Panc1 (cell line): Measurements from ENCODE around the gene HTATSF1. TPM values are rescaled to one million over a fixed set of nuclear protein-coding genes. Genes with fewer than 3 reads are reported as not detected.

Experiments used
- ATAC-seq: fragments of 200-7000 bp; cut with Tn5 transposase; 2 replicates; pipeline ENCODE4 v1.9.1; 2020; ENCODE audit warnings: mild to moderate bottlenecking, moderate library complexity
- Bru-seq: library from RNA; stranded (reverse); fragments of 400-500 nt; gene quantifications from one replicate; lab custom pipeline; 2021; lab: Mats Ljungman, UMichigan
- BruChase-seq, 2 experiments: library from RNA; stranded (reverse); fragments of 400-500 nt; gene quantifications; one replicate each; lab custom pipeline; 2021; lab: Mats Ljungman, UMichigan
- BruUV-seq: library from RNA; stranded (reverse); fragments of 400-500 nt; replicated peaks from 2 replicates; lab custom pipeline; 2021; lab: Mats Ljungman, UMichigan
- CTCF ChIA-PET: fragments of 300-600 bp; sonication (Branson Sonifier 250); formaldehyde crosslinking; loops from one replicate; lab custom pipeline; 2022; ENCODE audit warnings: antibody characterized with exemption; lab: Charles Lee
- POLR2A ChIA-PET: fragments of 300-600 bp; sonication (Branson Sonifier 250); formaldehyde crosslinking; loops from one replicate; lab custom pipeline; 2022; ENCODE audit warnings: antibody characterized with exemption; lab: Charles Lee
- DNase-seq: peaks from one replicate; pipeline ENCODE4 v3.0.0-alpha.2; 2010; ENCODE audit warnings: low read depth, low spot score
- H3K27ac ChIP-seq: 2 replicates; pipeline ENCODE4 v1.5.1; 2011; ENCODE audit warnings: mild to moderate bottlenecking, low read length, inconsistent platforms
- H3K27me3 ChIP-seq: fragments of 200-500 bp; sonication (Bioruptor generic); 2 replicates; pipeline ENCODE4 v1.6.0; 2014; ENCODE audit warnings: low read length, inconsistent platforms; ENCODE audit not compliant: control insufficient read depth, insufficient read depth
- H3K36me3 ChIP-seq: fragments of 200-500 bp; sonication (Bioruptor generic); 2 replicates; pipeline ENCODE4 v1.5.1; 2014; ENCODE audit warnings: inconsistent platforms, mild to moderate bottlenecking, low read length, moderate library complexity; ENCODE audit not compliant: control insufficient read depth, insufficient read depth
- H3K4me1 ChIP-seq: 2 replicates; pipeline ENCODE4 v1.5.1; 2011; ENCODE audit warnings: inconsistent platforms, mild to moderate bottlenecking, low read length, moderate library complexity; ENCODE audit not compliant: control insufficient read depth, insufficient read depth
- H3K4me3 ChIP-seq, 2 experiments: 2 replicates each; pipeline ENCODE4 v1.5.1; 2011 to 2012; ENCODE audit warnings: low read depth in 2 of 2, low read length in 2 of 2, mild to moderate bottlenecking in 2 of 2, inconsistent platforms in 1 of 2, moderate library complexity in 1 of 2
- H3K9me3 ChIP-seq: fragments of 200-500 bp; sonication (Bioruptor generic); 2 replicates; pipeline ENCODE4 v1.5.1; 2014; ENCODE audit warnings: low read depth, mild to moderate bottlenecking, inconsistent platforms, low read length, moderate library complexity; ENCODE audit not compliant: control insufficient read depth, insufficient read depth
- POLR2AphosphoS5 ChIP-seq: IDR thresholded peaks from 2 replicates; pipeline ENCODE4 v1.6.1; 2012; ENCODE audit warnings: mild to moderate bottlenecking, low read depth, low read length, moderate library complexity
- REST ChIP-seq, 2 experiments: IDR thresholded peaks; 2 replicates each; pipeline ENCODE4 v1.6.1; 2011 to 2012; ENCODE audit warnings: low read depth in 2 of 2, control low read depth in 1 of 2, low read length in 1 of 2, mild to moderate bottlenecking in 1 of 2, moderate library complexity in 1 of 2; ENCODE audit not compliant: insufficient read depth in 1 of 2
- SIN3A ChIP-seq: IDR thresholded peaks from 2 replicates; pipeline ENCODE4 v1.6.1; 2012; ENCODE audit warnings: low read depth, mild to moderate bottlenecking, low read length, moderate library complexity, borderline replicate concordance; ENCODE audit not compliant: insufficient read depth
- TCF7L2 ChIP-seq: IDR thresholded peaks from 2 replicates; pipeline ENCODE4 v1.6.1; 2011; ENCODE audit warnings: mild to moderate bottlenecking, low read depth, low read length, inconsistent platforms
- in situ Hi-C: cut with HindIII; loops from 2 replicates; pipeline ENCODE4 v1.10.0; 2016; ENCODE audit warnings: low sequenced_read_pairs, low pct_unique_long_range_greater_than_20kb
- intact Hi-C: fragments of 100-400 bp; cut with micrococcal nuclease; formaldehyde crosslinking; loops from one replicate; pipeline ENCODE4 v1.10.0; 2022; ENCODE audit not compliant: unreplicated experiment
- long read RNA-seq: library from polyadenylated mRNA; unstranded; transcript quantifications from one replicate; pipeline ENCODE4 v2.0.0, GENCODE V29; 2021; ENCODE audit not compliant: unreplicated experiment
- polyA plus RNA-seq: library from polyadenylated mRNA; unstranded; fragments of >200 nt; gene quantifications from one replicate; pipeline ENCODE4 v1.2.1, GENCODE V29; 2012; ENCODE audit warnings: missing spikeins; ENCODE audit not compliant: insufficient read length
- total RNA-seq: library from RNA; stranded (reverse); gene quantifications from one replicate; pipeline ENCODE4 v1.2.1, GENCODE V29; 2021; ENCODE audit not compliant: unreplicated experiment
- TF ChIP-seq, protein P1 (sequence below): fragments of 450-650 bp; IDR thresholded peaks from 2 replicates; pipeline ENCODE4 v1.5.1; 2017; ENCODE audit warnings: mild to moderate bottlenecking

Gene HTATSF1, protein sequence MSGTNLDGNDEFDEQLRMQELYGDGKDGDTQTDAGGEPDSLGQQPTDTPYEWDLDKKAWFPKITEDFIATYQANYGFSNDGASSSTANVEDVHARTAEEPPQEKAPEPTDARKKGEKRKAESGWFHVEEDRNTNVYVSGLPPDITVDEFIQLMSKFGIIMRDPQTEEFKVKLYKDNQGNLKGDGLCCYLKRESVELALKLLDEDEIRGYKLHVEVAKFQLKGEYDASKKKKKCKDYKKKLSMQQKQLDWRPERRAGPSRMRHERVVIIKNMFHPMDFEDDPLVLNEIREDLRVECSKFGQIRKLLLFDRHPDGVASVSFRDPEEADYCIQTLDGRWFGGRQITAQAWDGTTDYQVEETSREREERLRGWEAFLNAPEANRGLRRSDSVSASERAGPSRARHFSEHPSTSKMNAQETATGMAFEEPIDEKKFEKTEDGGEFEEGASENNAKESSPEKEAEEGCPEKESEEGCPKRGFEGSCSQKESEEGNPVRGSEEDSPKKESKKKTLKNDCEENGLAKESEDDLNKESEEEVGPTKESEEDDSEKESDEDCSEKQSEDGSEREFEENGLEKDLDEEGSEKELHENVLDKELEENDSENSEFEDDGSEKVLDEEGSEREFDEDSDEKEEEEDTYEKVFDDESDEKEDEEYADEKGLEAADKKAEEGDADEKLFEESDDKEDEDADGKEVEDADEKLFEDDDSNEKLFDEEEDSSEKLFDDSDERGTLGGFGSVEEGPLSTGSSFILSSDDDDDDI
- 76.0 TPM for total RNA-seq
- 68.0 TPM for polyA plus RNA-seq
- Bru-seq, nascent RNA: percentile 95 among the genes with signal in this experiment
- percentile 97 among the genes with signal in this experiment for BruChase-seq, experiment 1, labeled RNA remaining after a 2-hour chase
- percentile 98 among the genes with signal in this experiment for BruChase-seq, experiment 2, labeled RNA remaining after a 6-hour chase
- long read RNA-seq, transcript HTATSF1-201 (9 exons, 2,775 nt): major isoform, 144 of 389 reads
- long read RNA-seq, transcript HTATSF1-204 (10 exons, 3,019 nt): minor isoform, 115 of 389 reads
- long read RNA-seq, partial matches to known transcripts: 32 of 389 reads
- long read RNA-seq, other reads (novel, unspliced or antisense): 97 of 389 reads

GRCh38 chrX:136497556-136498052, at the start of gene HTATSF1:
HTATSF1 (plus strand) TSS chrX:136497592; CDS start chrX:136497685, 93 bp downstream.
- no TSS peak for BruUV-seq
- Histone ChIP-seq H3K9me3 (no peaks in the 10 kb centered on the region), H3K4me1 (peaks cover 12% of the 10 kb centered on the region; the same call in 1 of the 2 replicates), H3K27me3 (peaks cover 2% of the 10 kb centered on the region; the same call in 1 of the 2 replicates), H3K4me3 (peak within 1 kb of the TSS; percentile 92 to 98), H3K27ac (peak within 1 kb of the TSS; percentile 98), H3K36me3 (peaks cover 25% of the 10 kb centered on the region)
- DNase-seq: no peak
- CTCF ChIA-PET: interaction anchor here (0.7 kb wide), 1 partner anchor 292 kb away, joined by 5 read pairs; no protein-coding TSS in a partner anchor
- in situ Hi-C loops (no loop called here), intact Hi-C loops (no loop called here)
- POLR2A ChIA-PET: interaction anchor here (0.6 to 1.1 kb wide), 2 partner anchors 51 to 231 kb away, joined by 3 to 8 read pairs; no protein-coding TSS in a partner anchor
- 0 out of 2 replicates have a peak, but pooled peaks have one; percentile 17 for TF ChIP-seq SIN3A
- TF ChIP-seq, protein P1, sequence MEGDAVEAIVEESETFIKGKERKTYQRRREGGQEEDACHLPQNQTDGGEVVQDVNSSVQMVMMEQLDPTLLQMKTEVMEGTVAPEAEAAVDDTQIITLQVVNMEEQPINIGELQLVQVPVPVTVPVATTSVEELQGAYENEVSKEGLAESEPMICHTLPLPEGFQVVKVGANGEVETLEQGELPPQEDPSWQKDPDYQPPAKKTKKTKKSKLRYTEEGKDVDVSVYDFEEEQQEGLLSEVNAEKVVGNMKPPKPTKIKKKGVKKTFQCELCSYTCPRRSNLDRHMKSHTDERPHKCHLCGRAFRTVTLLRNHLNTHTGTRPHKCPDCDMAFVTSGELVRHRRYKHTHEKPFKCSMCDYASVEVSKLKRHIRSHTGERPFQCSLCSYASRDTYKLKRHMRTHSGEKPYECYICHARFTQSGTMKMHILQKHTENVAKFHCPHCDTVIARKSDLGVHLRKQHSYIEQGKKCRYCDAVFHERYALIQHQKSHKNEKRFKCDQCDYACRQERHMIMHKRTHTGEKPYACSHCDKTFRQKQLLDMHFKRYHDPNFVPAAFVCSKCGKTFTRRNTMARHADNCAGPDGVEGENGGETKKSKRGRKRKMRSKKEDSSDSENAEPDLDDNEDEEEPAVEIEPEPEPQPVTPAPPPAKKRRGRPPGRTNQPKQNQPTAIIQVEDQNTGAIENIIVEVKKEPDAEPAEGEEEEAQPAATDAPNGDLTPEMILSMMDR: no peak
- ATAC-seq: peak; percentile 43

GRCh38 chrX:136447968-136448367, 49.4 kb upstream of the HTATSF1 start:
- in situ Hi-C loops (no loop called here), intact Hi-C loops (no loop called here)
- no TSS peak for BruUV-seq
- Histone ChIP-seq H3K4me1 (no peaks in the 10 kb centered on the region), H3K9me3 (no peaks in the 10 kb centered on the region), H3K4me3 (no peak overlapping the region), H3K27me3 (no peaks in the 10 kb centered on the region; the same call in 1 of the 2 replicates), H3K27ac (no peak overlapping the region), H3K36me3 (no peaks in the 10 kb centered on the region)
- POLR2A ChIA-PET: no interaction called here
- no peak for DNase-seq
- TF ChIP-seq SIN3A: no peak
- no peak for TF ChIP-seq REST (IDR thresholded peaks at IDR 0.05; ENCODE audit: insufficient read depth in 1 of 2, low read depth in 2 of 2, low read length in 1 of 2)
- TF ChIP-seq, protein P1: no peak
- TF ChIP-seq POLR2AphosphoS5: no peak
- TF ChIP-seq TCF7L2: no peak
- ATAC-seq: no peak
- CTCF ChIA-PET: no interaction called here
